ENCODE data around the gene FBLN7. TPM values are rescaled to one million over a fixed set of nuclear protein-coding genes. Genes with fewer than 3 reads are reported as not detected.

Gene FBLN7
- total RNA-seq, 1 experiment from 2014 or later, result 4.1 TPM

- Histone ChIP-seq H3K9me3 (ENCODE audit: low read depth, low read length, poor library complexity, severe bottlenecking) (no peaks in the 10 kb centered on the region), H3K36me3 (ENCODE audit: insufficient read depth, low read length, poor library complexity, severe bottlenecking) (no peaks in the 10 kb centered on the region), H3K4me3 (ENCODE audit: low read depth, low read length, poor library complexity, severe bottlenecking) (no peak overlapping the region), H3K27ac (ENCODE audit: low read depth, low read length, poor library complexity, severe bottlenecking) (no peak overlapping the region), H3K27me3 (replicated peaks; ENCODE audit: insufficient read depth, low read depth, low read length, poor library complexity) (no peaks in the 10 kb centered on the region), H3K4me1 (ENCODE audit: insufficient read depth, low read length, poor library complexity, severe bottlenecking) (peaks cover 24% of the 10 kb centered on the region)
- CTCF ChIA-PET, result no interaction called here
- intact Hi-C loops (cut with micrococcal nuclease; ENCODE audit: unreplicated experiment), result no loop called here
- POLR2A ChIA-PET (ENCODE audit: low non-redundant PET), result no interaction called here
- TF ChIP-seq CTCF (conservative IDR thresholded peaks at IDR 0.05; ENCODE audit: low read depth, low read length) (no peak), EZH2 (IDR thresholded peaks at IDR 0.05; ENCODE audit: borderline replicate concordance, low read depth, low read length, poor library complexity, severe bottlenecking) (no peak)
- BruUV-seq (replicated peaks), result no TSS peak
- DNase-seq (ENCODE audit: low spot score), result peak; percentile 62
These were observed 30.4 kb downstream of the FBLN7 start for GRCh38 chr2:112168422-112169124.

GRCh38 chr2:112170495-112170894 lies 32.3 kb downstream of the FBLN7 start:
- POLR2A ChIA-PET (ENCODE audit: low non-redundant PET), result no interaction called here
- Histone ChIP-seq H3K27ac (ENCODE audit: low read depth, low read length, poor library complexity, severe bottlenecking) (no peak overlapping the region), H3K4me1 (ENCODE audit: insufficient read depth, low read length, poor library complexity, severe bottlenecking) (peaks cover 42% of the 10 kb centered on the region), H3K9me3 (ENCODE audit: low read depth, low read length, poor library complexity, severe bottlenecking) (no peaks in the 10 kb centered on the region), H3K27me3 (replicated peaks; ENCODE audit: insufficient read depth, low read depth, low read length, poor library complexity) (no peaks in the 10 kb centered on the region), H3K4me3 (ENCODE audit: low read depth, low read length, poor library complexity, severe bottlenecking) (no peak overlapping the region), H3K36me3 (ENCODE audit: insufficient read depth, low read length, poor library complexity, severe bottlenecking) (no peaks in the 10 kb centered on the region)
- BruUV-seq (replicated peaks), result no TSS peak
- no peak for DNase-seq (ENCODE audit: low spot score)
- intact Hi-C loops (cut with micrococcal nuclease; ENCODE audit: unreplicated experiment), result no loop called here
- TF ChIP-seq CTCF (conservative IDR thresholded peaks at IDR 0.05; ENCODE audit: low read depth, low read length), result no peak
- TF ChIP-seq EZH2 (IDR thresholded peaks at IDR 0.05; ENCODE audit: borderline replicate concordance, low read depth, low read length, poor library complexity, severe bottlenecking), result no peak
- CTCF ChIA-PET, result no interaction called here

- Histone ChIP-seq H3K4me1 (ENCODE audit: insufficient read depth, low read length, poor library complexity, severe bottlenecking) (peaks cover 38% of the 10 kb centered on the region), H3K36me3 (ENCODE audit: insufficient read depth, low read length, poor library complexity, severe bottlenecking) (no peaks in the 10 kb centered on the region), H3K27me3 (replicated peaks; ENCODE audit: insufficient read depth, low read depth, low read length, poor library complexity) (no peaks in the 10 kb centered on the region), H3K27ac (ENCODE audit: low read depth, low read length, poor library complexity, severe bottlenecking) (peak overlapping the region; percentile 78), H3K4me3 (ENCODE audit: low read depth, low read length, poor library complexity, severe bottlenecking) (peak overlapping the region; percentile 6), H3K9me3 (ENCODE audit: low read depth, low read length, poor library complexity, severe bottlenecking) (no peaks in the 10 kb centered on the region)
- no TSS peak for BruUV-seq (replicated peaks)
- ChIA-PET POLR2A (ENCODE audit: low non-redundant PET) (interaction anchor here (0.7 kb wide), 1 partner anchor 84 kb away, joined by 3 read pairs; no protein-coding TSS in a partner anchor), CTCF (interaction anchor here (0.6 kb wide), 1 partner anchor 260 kb away, joined by 3 read pairs; the partner anchor contains the start of gene RGPD8)
- intact Hi-C loops (cut with micrococcal nuclease; ENCODE audit: unreplicated experiment), result no loop called here
- DNase-seq (ENCODE audit: low spot score), result peak; percentile 79
- no peak for TF ChIP-seq CTCF (conservative IDR thresholded peaks at IDR 0.05; ENCODE audit: low read depth, low read length)
- TF ChIP-seq EZH2 (IDR thresholded peaks at IDR 0.05; ENCODE audit: borderline replicate concordance, low read depth, low read length, poor library complexity, severe bottlenecking), result no peak
These were observed 35.6 kb downstream of the FBLN7 start for GRCh38 chr2:112173646-112174319.
